Embryonic facial prominence (tissue), 1 donor: ENCODE data around the gene GCNT2.
"Not testable (repeated sequence)": the region's sequence is repeated elsewhere in the genome, so short reads cannot be mapped to it uniquely, and the experiment has no call there.

Experiments used
- DNase-seq: peaks from one replicate; pipeline ENCODE4 v3.0.0-alpha.2; 2016; ENCODE audit errors: extremely low spot score

Gene GCNT2

GRCh38 chr6:10660431-10661191 is 139.5 kb downstream of the GCNT2 start:
- DNase-seq: not testable (repeated sequence)

- DNase-seq: no peak
These were observed 141.1 kb downstream of the GCNT2 start for GRCh38 chr6:10662207-10662606.

DNA sequence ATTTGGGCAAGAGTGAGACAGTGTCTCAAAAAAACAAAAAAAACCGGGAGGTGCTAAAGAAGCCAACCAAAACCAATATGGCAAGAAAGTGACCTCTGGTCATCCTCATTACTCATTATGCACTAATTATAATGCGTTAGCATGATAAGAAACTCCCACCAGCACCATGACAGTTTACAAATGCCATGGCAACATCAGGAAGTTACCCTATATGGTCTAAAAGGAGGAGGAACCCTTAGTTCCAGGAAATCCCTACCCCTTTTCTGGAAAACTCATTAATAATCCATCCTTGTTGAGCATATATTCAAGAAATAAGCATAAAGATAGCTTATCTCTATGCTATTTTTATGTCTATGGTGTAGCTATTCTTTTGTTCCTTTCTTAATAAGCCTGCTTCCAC is 141.6 kb downstream of the GCNT2 start:
- DNase-seq: no peak

- not testable (repeated sequence) for DNase-seq
These were observed 144.4 kb downstream of the GCNT2 start for GRCh38 chr6:10665595-10665994.

DNA sequence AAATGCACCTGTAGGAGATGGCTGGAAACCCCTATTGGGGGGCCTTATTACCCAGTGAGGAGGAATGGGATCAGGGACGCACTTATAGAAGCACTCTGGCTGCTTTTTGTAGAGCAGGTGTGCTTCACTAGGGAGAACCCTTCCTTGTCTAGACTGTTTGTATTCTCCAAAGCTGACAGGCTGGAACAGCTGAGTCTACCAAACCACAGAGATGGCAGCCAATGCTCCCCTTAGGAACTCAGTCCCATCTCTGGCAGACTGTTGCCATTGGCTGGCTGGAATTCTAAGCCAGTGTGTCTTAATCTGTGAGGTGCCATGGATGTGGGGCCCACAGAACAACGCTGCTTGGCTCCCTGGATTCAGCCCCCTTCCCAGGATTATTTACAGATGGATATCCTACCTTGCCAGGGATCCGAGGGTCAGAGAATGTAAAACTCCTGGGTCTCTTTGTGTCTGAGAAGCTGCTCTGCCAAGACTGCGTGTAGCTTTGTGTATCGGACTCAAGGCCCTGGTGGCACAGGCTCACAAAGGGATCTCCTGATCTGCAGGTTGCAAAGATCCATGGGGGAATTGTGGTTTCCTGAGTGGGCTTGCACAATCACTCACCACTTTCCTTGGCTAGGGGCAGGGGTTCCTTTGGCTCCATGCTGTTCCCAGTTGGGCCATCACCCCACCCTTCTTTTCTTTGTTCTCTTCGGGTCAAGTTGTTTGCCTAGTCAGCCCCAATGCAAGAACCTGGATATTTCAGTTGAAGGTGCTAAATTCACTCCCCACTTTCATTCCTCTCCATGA is 147.2 kb downstream of the GCNT2 start:
- DNase-seq: no peak

DNA sequence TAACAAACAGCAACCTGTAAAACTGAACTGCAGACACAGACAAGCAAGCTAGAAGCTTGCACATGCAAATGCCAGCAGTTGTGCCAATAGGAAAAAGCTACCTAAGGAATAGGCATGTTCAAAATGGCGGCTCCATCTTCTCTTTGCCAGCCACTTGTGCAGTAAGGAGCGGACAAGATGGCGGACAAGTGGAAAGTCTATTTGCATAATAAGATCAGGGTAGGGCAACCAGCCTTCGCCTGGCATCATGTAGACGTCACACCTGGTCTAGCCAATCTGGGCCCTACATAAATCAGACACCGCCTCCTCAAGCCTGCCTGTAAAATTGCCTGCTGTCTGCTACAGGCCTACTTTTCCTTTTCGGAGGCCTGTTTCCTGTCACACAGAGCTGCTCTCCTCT is 155.3 kb downstream of the GCNT2 start:
- DNase-seq: no peak

GRCh38 chr6:10678456-10678855 is 157.3 kb downstream of the GCNT2 start:
- DNase-seq: no peak
